ENCODE data around the gene PIP5K1B. TPM values are rescaled to one million over a fixed set of nuclear protein-coding genes. Genes with fewer than 3 reads are reported as not detected.

The PIP5K1B gene
- total RNA-seq, 1 donor from 2014 or later = 1.3 TPM

DNA sequence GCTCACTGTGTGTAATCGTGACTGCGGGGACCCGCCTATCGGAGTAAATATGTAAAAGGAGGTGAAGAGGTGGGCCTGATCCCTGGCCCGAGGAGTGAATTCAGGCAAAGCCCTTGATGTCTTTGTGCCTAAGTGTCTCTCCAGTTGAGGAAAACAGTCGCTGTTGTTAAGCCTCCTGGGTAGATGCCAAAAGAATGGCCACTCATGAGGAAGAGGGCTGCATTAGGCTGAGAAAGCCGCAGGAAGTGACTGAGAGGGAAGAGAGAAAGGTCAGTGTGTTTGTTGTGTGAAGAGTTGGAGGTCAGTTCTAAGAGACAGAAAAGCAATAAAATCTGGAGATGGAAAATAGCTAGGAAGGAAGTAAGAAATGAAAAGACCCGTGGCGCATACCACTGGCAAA, 35.8 kb upstream of the PIP5K1B start:
- DNase-seq (ENCODE audit: low read depth) = no peak
- Histone ChIP-seq H3K9ac (ENCODE audit: low read length) (no peak overlapping the region), H4K20me1 (ENCODE audit: insufficient read depth, low read length) (no peaks in the 10 kb centered on the region), H3K4me3 (ENCODE audit: insufficient read depth, low read depth, low read length) (no peak overlapping the region), H3K4me2 (ENCODE audit: low read length) (no peak overlapping the region), H3K79me2 (ENCODE audit: insufficient read depth, low read length) (no peaks in the 10 kb centered on the region), H3K4me1 (ENCODE audit: insufficient read depth, low read length) (no peaks in the 10 kb centered on the region), H3K27ac (ENCODE audit: low read depth, low read length) (no peak overlapping the region), H3K27me3 (ENCODE audit: insufficient read depth, low read length) (no peaks in the 10 kb centered on the region), H3K9me3 (ENCODE audit: insufficient read depth, low read depth, low read length) (no peaks in the 10 kb centered on the region), H3K36me3 (ENCODE audit: insufficient read depth, low read length) (no peaks in the 10 kb centered on the region), H2AFZ (ENCODE audit: low read depth, low read length) (no peak overlapping the region)
- FAIRE-seq = no peak
- Mint-ChIP-seq H3K9me3 (ENCODE audit: unreplicated experiment) (no peaks in the 10 kb centered on the region), H3K4me3 (ENCODE audit: unreplicated experiment) (no peak overlapping the region), H3K36me3 (ENCODE audit: low read depth, unreplicated experiment) (no peaks in the 10 kb centered on the region), H3K4me1 (ENCODE audit: low read depth, unreplicated experiment) (no peaks in the 10 kb centered on the region), H3K27me3 (ENCODE audit: low read depth, unreplicated experiment) (peaks cover 4% of the 10 kb centered on the region), H3K27ac (ENCODE audit: unreplicated experiment) (no peak overlapping the region)
- TF ChIP-seq CTCF (IDR thresholded peaks at IDR 0.05; ENCODE audit: insufficient read depth, low read depth, low read length) = no peak
- no peak for TF ChIP-seq EZH2 (IDR thresholded peaks at IDR 0.05; ENCODE audit: insufficient read depth, low read length)

DNA sequence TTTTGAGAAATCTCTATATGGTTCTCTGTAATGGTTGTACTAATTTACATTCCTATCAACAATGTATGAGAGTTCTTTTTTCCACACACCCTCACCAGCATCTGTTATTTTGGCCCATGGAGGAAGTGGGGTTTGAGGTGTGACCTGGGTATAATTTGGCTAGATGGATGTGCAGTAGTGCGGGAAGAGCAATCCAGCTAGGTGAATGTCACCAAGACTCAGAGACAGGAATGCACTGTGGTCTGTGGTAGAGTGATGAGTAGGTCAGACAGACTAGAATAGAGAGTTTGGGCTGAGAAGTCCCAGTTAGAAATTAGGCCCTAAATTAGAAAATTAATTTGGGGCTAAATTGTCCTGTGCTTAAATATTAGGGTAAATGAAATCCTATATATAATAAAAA, 32.8 kb upstream of the PIP5K1B start:
- Histone ChIP-seq H3K4me2 (ENCODE audit: low read length) (no peak overlapping the region), H3K9ac (ENCODE audit: low read length) (no peak overlapping the region), H3K79me2 (ENCODE audit: insufficient read depth, low read length) (no peaks in the 10 kb centered on the region), H3K9me3 (ENCODE audit: insufficient read depth, low read depth, low read length) (no peaks in the 10 kb centered on the region), H2AFZ (ENCODE audit: low read depth, low read length) (no peak overlapping the region), H3K4me1 (ENCODE audit: insufficient read depth, low read length) (no peaks in the 10 kb centered on the region), H3K4me3 (ENCODE audit: insufficient read depth, low read depth, low read length) (no peak overlapping the region), H3K27me3 (ENCODE audit: insufficient read depth, low read length) (no peaks in the 10 kb centered on the region), H3K36me3 (ENCODE audit: insufficient read depth, low read length) (no peaks in the 10 kb centered on the region), H4K20me1 (ENCODE audit: insufficient read depth, low read length) (no peaks in the 10 kb centered on the region), H3K27ac (ENCODE audit: low read depth, low read length) (no peak overlapping the region)
- H3K27me3 Mint-ChIP-seq (ENCODE audit: low read depth, unreplicated experiment) = peaks cover 23% of the 10 kb centered on the region
- H3K4me1 Mint-ChIP-seq (ENCODE audit: low read depth, unreplicated experiment) = no peaks in the 10 kb centered on the region
- no peak for TF ChIP-seq CTCF (IDR thresholded peaks at IDR 0.05; ENCODE audit: insufficient read depth, low read depth, low read length)
- no peak for TF ChIP-seq EZH2 (IDR thresholded peaks at IDR 0.05; ENCODE audit: insufficient read depth, low read length)
- H3K27ac Mint-ChIP-seq (ENCODE audit: unreplicated experiment) = no peak overlapping the region
- no peaks in the 10 kb centered on the region for H3K9me3 Mint-ChIP-seq (ENCODE audit: unreplicated experiment)
- no peaks in the 10 kb centered on the region for H3K36me3 Mint-ChIP-seq (ENCODE audit: low read depth, unreplicated experiment)
- FAIRE-seq = no peak
- H3K4me3 Mint-ChIP-seq (ENCODE audit: unreplicated experiment) = no peak overlapping the region
- DNase-seq (ENCODE audit: low read depth) = no peak

DNA sequence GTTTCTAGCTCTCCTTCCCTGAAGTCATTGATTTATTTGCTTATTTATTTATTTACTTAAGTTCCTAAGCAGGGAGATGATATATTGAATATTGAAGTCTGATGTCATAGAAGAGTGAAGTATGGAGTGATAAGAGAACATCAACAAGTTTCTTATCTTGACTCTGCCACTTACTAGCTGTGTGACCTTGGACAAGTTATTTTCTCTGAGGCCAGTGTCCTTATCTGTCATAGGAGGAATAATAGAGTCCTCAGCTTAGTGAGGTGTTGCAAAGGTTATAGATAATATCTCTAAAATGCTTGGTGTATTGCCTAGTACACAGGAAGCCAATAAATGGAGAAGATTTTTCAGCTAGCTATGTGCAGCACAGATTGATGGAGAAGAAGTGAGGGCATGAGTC, 32.4 kb upstream of the PIP5K1B start:
- Mint-ChIP-seq H3K4me3 (ENCODE audit: unreplicated experiment) (no peak overlapping the region), H3K9me3 (ENCODE audit: unreplicated experiment) (no peaks in the 10 kb centered on the region), H3K27ac (ENCODE audit: unreplicated experiment) (no peak overlapping the region), H3K27me3 (ENCODE audit: low read depth, unreplicated experiment) (peaks cover 25% of the 10 kb centered on the region), H3K4me1 (ENCODE audit: low read depth, unreplicated experiment) (no peaks in the 10 kb centered on the region), H3K36me3 (ENCODE audit: low read depth, unreplicated experiment) (no peaks in the 10 kb centered on the region)
- DNase-seq (ENCODE audit: low read depth) = no peak
- Histone ChIP-seq H2AFZ (ENCODE audit: low read depth, low read length) (no peak overlapping the region), H4K20me1 (ENCODE audit: insufficient read depth, low read length) (no peaks in the 10 kb centered on the region), H3K79me2 (ENCODE audit: insufficient read depth, low read length) (no peaks in the 10 kb centered on the region), H3K36me3 (ENCODE audit: insufficient read depth, low read length) (no peaks in the 10 kb centered on the region), H3K27ac (ENCODE audit: low read depth, low read length) (no peak overlapping the region), H3K4me1 (ENCODE audit: insufficient read depth, low read length) (no peaks in the 10 kb centered on the region), H3K9me3 (ENCODE audit: insufficient read depth, low read depth, low read length) (no peaks in the 10 kb centered on the region), H3K9ac (ENCODE audit: low read length) (no peak overlapping the region), H3K27me3 (ENCODE audit: insufficient read depth, low read length) (no peaks in the 10 kb centered on the region), H3K4me2 (ENCODE audit: low read length) (no peak overlapping the region), H3K4me3 (ENCODE audit: insufficient read depth, low read depth, low read length) (no peak overlapping the region)
- no peak for TF ChIP-seq EZH2 (IDR thresholded peaks at IDR 0.05; ENCODE audit: insufficient read depth, low read length)
- no peak for FAIRE-seq

All from astrocyte (in vitro differentiated cells and primary cell).